Stimulated activated CD4-positive, alpha-beta T cell treated with anti-CD3 and anti-CD28 coated beads, Interleukin-1b, Interleukin-23, amount 100 ng/mL, for 4 hours (primary cell): ENCODE results near the gene PNO1.
"Not testable (repeated sequence)": the region's sequence is repeated elsewhere in the genome, so short reads cannot be mapped to it uniquely, and the experiment has no call there.

Source experiments
- DNase-seq, 2 donors: peaks; one replicate each; pipeline ENCODE4 v3.0.0-alpha.2; 2020; ENCODE audit warnings: low read depth in 2 of 2

PNO1 gene

DNA sequence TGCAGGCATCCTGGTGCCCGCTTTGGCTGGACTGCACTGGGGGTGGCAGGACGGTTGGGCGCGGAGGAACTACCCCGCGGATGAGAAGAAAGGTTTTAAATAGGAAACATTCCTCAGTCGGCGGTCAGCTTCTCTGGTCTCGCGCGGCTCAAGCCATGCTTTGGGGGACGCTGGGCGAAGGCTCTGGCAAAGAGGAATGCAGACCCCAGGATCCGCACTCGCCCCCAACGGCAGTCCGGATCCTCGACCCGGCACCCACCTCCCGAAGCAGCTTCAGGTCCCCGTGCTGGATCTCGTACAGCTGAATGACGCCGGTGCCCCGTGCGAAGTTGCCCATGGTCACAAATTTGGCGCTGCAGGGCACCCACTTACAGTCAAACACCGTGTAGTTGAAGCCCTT is 686 bp upstream of the PNO1 start:
- no peak for DNase-seq

DNA sequence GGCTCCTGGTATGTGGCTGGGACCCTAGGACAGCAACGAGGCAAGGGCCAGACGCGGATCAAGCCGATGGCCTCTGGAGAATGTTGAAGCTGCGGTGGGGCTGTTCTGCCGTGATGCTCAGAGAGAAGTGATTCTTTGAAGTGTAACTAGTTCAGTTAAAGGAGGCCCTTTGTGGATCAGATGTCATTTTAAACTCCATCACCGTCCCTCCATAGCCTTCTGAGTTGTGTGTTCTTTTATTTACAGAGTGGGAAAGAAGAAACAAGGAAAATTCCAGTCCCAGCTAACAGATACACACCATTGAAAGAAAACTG is 403 bp downstream of the PNO1 start:
- no peak for DNase-seq

DNA sequence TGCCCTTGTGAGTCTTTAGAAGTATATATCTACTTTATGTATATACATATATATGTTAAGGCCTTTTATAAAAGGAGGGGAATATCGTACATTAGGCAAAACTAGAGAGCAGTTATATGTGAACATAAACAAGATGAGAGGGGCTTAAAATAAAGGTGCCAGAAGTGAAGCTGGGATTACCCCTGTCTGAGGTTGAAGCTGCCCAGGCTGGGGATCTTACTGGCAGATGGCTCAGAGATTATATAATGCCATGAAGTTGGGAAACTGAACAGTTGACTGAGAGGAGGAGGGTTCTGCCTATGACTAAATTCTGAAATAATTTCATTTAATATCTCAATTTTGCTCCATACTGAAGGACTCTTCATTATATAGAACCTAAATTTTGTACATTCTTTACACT is 6.0 kb downstream of the PNO1 start:
- DNase-seq = no peak

DNA sequence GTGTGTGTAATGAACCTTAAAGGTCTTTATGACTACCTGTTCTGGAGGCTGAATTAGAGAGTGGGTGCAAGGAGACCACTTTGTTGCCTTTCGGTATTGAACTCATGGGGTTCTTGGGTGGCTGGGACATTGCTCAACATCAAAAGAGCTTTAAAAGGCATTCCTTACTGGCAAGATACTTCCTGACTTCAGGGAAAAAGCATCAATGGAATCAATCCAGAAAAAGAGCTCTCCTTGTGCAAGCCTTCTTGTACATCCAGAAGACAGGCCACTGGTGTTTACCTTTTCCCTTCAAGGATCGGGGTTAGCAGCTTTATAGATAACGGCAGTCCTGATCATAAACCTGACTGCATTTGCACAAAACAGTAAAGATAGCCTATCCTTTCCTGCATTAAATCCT is 9.5 kb downstream of the PNO1 start:
- no peak for DNase-seq

DNA sequence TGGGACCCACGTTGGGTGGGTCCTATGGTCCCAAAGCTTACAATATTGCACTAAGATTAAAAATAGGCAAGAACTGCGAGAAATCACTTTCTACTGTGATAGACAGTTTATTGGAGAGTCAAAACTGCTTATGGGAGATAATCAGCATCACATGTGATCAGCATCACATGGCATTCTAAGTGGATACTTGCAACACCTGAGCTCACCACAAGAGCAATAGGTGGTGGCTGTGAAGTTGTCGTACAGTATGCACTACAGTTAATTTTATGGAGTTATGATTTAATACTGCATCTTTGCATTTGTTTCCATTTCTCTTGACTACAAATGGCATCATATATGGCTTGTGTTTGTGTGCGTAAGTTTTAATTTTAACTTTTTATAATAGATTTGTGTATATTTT is 11.6 kb downstream of the PNO1 start:
- no peak for DNase-seq

DNA sequence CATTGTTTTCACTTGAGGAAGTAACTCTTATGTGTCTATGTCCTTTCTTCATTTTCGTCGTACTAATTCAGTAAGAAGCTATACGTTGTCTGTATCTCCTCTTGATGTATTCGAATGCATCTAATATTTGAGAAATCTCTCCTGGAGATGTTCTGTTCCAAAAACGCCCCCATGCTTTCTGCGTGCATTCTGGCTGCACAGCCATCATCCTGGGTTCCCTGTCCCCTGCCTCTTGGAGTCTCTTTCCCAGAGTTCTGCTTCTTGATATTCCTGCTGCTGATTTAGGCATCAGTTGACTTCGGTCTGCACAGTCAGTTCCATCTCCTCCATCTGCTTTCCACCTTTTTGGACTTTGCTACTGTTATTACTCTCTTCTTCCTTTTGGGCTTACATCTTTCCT is 13.5 kb downstream of the PNO1 start:
- DNase-seq = no peak

DNA sequence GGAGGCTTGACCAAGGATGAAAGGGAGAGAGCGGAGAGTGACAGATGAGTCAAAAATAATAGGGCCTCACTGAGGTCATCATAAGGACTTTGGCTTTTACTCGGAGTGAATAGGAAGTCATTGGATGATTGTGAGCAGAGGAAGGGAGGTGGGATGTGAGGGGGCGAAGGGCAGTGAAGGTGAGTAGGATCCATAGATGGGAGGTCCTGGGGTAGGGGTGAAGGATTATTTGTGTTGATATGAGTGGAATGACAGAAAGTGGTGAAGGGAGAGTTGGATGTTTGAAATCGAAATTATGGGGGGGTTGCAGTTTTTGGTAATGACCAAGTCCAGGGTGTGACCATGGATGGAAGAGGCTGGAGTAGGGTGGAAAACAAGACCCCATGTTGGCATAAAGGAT is 14.0 kb downstream of the PNO1 start:
- no peak for DNase-seq

DNA sequence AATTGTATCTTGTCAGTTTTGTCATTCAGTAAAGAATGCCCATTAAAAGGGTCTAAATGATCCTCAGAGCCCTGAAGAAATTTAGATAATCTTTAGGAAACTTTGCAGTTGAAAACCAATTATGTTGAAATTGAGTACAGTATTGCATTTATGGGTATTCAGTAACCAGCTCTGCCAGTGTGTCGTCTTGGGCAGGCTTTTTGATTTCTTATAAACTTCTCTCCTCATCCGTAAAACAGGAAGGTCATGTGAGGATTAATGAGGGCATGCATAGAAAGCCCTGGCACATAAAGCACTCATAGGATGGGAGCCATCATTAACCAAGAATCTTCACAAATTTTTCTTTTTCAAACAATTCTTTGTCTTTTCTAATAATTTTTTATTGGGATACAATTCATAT is 14.8 kb downstream of the PNO1 start:
- no peak for DNase-seq

DNA sequence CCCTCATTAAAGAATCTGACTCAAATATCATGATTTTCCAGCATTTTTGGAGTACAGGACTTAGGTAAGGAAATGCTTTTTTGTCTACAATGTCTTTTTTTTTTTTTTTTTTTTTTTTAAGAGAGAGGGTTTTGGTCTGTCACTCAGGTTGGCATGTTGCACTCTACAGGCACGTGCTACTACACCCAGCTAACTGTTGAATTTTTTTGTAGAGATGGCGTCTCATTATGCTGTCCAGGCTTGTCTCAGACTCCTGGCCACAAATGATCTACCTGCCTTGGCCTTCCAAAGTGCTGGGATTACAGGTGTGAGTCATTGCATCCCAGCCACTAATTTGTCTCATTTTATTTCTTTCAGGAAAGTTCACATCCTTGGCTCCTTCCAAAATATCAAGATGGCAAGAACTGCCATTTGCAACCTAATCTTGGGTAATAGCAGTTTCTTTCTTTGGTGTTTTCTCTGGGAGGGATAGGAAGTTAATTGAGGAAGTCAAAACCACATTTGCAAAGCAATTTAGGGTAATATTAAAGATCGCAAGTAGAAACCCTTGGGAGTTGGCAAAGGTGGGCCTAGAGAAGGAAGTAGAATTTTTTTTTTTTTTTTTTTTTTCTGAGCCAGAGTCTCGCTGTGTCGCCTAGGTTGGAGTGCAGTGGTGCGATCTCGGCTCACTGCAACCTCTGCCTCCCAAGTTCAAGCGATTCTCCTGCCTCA is 15.5 kb downstream of the PNO1 start:
- DNase-seq = no peak

DNA sequence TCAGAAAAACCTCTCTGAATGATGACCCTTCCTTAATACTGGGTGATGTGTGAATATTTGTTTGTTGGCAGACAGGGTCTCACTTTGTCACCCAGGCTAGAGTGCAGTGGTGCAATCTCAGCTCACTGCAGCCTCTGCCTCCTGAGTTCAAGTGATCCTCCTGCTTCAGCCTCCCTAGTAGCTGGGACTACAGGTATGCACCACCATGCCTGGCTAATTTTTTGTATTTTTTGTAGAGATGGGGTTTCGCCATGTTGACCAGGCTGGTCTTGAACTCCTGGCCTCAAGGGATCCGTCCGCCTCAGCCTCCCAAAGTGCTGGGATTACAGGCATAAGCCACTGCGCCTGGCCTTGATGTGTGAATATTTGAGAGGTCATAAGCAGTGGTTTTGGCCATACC is 17.5 kb downstream of the PNO1 start:
- DNase-seq = not testable (repeated sequence)

DNA sequence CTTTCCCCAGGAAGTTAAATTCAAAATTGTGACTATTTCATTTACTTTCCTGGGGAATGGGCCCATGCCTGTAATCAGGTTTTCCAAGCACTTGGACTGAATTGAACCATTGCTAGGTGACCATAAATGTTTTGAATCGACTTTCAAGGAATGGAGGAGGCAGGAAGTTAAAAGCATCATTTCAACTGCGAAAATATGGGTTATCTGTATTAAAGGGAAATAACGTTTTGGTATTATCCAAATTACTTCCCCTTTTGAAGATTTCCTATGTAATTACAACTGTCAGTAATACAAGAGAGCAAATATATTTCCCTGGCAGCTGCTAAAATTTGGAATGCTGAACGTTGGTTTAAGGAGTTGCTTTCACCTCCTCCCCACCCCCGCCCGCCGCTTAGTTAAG is 19.0 kb downstream of the PNO1 start:
- DNase-seq = no peak

DNA sequence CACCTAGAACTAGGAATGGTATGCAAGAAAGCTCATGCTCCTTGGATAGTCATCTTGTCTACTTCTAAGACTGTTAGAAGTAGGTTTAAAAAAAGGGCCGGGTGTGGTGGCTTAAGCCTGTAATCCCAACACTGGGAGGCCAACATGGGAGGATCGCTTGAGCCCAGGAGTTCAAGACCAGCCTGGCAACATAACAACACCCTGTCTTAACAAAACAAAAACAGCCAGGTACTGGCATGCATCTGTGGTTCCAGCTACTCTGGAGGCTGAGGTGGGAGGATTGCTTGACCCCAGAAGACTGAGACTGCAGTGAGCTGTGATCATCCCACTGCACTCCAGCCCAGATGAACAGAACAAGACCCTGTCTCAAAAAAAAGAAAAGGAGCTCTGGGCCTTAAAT is 19.9 kb downstream of the PNO1 start:
- DNase-seq = no peak

DNA sequence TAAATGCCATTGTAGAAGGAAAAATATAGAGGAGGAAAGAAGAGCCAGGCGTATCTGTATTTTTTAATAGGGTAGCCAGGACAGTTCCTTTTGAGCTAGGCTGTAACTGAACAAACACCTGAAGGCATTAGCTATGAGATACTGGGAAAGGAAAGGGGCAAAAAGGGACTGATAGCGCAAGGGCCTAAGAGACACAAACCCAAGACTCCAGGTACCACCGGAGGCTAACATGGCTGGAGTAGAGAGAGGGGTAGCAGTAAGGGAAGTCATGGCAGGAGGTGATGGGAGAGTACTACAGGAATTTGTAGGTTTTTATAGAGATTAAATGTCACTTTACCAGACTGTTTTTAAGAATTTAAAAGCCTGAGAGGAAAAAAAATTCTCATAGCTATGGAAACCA is 20.7 kb downstream of the PNO1 start:
- DNase-seq = no peak

DNA sequence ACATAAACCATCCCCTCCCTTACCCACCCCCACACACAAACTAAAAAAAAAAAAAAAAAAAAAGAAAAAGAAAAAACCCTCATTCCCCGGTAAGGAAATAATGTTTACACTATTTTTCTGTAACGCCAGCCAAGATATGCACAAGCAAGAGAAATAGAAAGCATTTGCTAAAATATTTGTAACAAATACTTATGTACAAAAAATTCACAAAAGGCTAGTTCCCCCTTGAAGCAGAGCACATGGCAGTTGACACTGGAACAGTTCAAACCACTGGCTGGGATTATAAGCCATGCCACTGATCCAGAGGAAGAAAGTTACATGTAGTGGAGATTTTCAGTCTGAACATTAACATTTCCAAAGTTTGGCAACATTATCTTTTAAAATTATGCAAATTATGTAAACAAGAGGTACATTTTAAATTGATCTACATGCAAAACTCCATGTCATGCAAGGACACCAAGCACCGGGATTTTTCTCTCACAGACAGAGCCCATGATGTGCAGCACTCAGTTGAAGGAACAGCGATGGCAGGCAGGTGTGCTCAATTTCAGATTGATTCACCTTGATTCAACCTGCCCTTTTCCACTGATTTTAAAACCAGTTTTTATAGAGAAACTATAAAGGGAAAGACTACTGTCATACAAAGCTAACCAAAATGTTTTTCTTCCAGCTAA is 21.4 kb downstream of the PNO1 start:
- no peak for DNase-seq

DNA sequence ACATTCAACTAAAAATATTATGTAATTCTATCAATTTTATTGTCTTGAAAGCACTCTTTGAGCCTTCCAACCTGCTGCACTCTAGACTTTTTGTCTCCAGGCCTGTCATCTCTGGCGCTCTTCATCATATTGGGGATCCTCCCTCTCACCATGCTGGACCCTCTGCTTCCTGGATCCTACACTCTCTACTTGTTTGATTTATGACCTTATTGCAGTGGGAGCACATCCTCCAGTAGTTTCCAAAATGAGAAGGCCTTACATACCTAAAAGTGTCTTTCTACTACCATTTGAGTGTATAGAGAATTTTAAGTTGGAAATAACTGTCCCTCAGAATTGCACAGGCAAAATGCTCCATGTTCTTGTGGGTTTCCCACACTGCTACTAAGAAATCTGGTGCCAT is 25.2 kb downstream of the PNO1 start:
- DNase-seq = no peak

DNA sequence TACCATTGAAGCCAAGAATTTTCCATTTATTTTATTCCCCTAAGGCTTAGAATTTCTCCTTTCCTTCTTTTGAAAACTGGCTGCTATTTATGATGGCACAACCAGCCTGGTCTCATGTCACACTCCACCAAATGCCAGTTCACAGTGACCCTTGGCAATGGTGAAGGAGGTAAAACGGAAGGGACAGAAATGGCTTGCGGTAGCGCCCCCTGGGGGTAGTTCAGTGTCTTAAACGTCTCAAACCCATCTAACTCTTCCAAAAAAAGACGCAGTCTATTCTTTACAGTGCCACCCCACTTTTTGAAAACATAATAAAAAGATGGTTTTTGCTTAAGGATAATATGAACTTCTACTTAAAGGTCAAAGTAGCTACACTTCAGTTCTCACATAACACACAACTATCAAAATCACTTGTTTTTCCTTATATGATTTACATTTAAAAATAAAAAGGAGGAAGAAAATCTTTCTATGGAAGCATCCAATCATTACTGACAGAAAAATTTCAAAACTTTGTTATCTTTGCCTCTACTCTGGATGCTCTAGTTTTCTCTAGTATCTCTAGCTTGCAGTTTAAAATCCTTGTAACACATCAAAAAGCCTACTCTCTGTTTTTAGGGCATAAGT is 28.0 kb downstream of the PNO1 start:
- peak; percentile 33 to 51 for DNase-seq

DNA sequence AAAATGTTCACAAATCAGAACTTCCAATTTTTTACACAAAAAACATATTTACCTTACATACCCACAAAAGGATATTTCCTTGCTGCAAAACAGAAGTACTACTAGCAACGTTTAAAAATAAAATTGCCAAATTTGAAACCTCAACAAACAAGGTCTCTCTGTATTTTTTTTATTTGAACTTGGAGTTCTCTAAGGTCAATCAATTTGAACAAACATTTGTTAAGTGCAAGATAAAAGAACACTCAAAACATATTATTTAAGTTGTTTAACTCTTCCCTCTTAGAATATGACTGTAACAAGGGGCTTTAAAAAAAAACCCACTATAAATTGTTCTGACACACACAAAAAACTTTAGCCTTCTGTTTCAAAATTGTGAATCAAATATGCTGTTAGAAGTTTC is 29.6 kb downstream of the PNO1 start:
- no peak for DNase-seq

DNA sequence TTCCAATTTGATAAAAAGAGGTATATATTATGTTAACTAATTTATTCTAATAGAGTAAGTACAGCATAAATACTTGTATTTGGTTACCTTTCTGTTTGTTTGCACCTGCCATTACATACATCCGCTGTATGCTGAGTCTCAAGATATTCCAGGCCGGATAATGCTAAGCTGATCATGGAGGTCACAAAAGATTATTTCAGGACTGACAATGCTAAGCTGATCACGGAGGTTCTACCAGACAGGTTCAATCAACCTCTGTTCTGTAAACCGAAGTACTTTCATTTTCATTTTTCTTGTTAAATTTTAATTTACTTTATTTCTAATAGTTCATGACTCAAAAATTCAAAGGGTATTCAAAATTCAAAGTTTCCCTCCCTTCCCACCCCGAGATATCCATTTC is 31.1 kb downstream of the PNO1 start:
- no peak for DNase-seq

DNA sequence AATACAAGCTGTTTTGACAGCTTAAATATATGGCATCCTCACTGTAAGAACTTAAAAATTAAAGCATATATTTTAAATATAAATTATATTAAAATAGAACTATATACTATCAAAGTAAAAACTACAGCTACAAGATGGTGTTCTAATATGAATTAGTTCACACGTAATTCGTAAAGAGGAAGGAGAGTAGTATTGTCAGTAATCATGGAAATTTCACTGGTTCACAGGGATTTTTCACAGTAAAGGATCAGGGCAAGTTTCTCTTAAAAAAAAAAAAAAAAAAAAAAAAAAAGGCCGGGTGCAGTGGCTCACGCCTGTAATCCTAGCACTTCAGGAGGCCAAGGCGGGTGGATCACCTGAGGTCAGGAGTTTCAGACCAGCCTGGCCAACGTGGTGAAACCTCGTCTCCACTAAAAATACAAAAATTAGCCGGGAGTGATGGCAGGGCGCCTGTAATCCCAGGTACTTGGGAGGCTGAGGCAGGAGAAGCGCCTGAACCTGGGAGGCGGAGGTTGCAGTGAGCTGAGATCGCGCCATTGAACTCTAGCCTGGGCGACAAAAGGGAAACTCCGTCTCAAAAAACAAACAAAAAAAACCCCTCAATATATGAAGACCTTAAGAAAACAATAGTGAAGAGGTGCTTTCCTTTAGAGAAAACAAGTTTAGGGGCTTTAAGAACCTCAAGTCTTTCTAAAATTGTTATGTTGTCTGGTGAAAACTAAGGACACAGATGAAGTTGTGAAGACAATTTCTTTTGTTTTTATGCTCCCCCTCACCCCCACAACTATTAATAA is 32.5 kb downstream of the PNO1 start:
- no peak for DNase-seq

DNA sequence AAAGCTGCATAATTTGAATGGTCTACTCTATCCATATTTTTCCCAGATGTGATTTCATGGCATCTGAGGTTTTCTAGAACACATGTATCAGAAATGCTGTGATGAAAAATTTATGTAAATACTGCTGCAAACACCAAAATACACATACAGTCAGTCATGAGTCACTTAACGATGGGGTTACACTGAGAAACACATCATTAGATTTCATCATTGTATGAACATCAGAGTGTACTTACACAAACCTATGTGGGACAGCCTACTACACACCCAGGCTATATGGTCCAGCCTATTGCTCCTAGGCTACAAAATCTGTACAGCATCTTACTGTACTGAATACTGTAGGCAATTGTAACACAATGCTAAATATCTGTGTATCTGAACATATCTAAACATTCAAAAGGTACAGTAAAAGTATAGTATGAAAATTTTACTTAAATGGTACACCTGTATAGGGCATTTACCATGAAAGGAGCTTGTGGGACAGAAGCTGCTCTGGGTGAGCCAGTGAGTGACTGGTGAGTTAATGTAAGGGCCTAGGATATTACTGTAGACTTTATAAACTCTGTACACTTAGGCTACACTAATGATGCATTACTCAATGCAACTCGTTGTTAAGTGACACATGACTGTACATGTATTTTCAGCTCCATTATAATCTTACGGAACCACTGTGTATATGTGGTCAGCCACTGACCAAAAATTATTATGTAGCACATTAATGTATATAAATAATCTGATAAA is 33.5 kb downstream of the PNO1 start:
- DNase-seq = no peak

DNA sequence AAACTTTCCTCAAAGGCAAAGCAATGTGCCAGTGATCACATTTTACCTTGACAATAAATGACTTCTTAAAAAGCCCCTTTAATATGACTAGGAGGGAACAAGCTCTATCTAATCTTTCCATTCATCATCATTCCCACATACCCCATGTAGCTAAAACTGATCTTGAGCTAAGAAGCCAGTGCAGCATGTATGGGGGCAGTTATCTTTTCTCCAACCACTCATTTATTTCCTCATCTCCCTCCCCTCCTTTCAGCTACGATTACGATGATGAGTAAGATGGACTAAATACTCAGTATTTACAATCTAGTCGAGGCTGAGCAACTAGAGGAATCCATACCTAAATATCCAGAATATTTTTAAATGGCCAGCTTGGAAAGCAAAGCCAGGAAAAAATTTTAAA is 35.5 kb downstream of the PNO1 start:
- no peak for DNase-seq

DNA sequence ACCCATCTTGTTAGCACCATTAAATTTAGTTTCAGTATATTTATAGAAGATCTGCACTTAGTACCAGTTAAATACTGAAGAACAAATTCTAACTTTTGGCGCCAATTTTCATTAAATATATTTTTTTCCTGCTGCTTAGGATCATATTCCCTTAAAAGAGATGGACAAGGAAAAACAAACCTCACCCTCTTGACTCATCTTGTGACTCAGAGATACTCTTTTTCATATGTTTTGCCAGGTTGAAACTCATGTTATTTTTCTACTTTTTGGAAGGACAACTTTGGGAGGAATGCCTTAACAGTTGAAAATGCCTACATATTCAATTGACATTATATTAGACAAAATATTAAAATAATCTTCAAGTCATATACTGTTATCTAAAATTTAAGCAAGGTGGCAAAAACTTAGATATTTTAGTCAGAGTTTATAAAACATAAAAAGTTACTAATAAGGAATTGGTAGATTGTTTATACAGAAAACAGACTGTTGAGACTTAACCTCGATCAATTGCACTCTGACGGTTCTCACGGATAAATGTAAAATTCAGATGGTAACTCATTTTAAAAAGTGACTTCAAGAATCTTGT is 36.2 kb downstream of the PNO1 start:
- no peak for DNase-seq
